ENCODE results near the gene PKHD1. TPM values are rescaled to one million over a fixed set of nuclear protein-coding genes. Genes with fewer than 3 reads are reported as not detected.

PKHD1 gene
- total RNA-seq, 1 donor from 2014 or later, result 0.03 TPM

DNA sequence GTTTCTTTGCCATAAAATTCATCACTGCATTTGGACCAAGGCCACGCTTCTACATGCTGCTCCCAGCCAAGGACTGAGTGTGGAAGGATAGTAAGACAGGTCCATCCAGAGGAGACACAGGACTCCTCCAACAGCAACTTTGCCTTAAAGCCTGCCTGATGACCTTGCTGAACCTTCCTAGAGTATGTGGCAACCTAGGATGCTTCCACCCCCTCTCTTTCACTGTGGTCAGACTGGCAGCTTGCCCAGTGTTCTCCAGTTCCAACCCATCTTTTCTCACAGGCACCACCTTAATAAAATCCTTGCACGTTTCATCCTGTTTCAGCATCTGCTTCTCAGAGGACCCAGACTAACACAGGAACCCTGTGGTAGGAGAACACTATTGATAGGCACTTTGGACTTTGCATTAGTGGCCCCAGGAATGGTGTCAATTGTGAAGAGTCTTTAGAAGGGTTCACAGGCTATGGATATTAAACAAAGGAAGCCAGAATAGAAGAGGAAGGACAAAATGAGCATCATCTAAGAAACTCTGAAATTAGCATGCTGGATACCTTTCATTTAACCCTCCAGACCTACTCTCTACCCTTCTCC, 2.4 kb upstream of the PKHD1 start:
- Mint-ChIP-seq H3K4me1 (ENCODE audit: unreplicated experiment) (no peaks in the 10 kb centered on the region), H3K36me3 (ENCODE audit: low read depth, unreplicated experiment) (peaks cover 3% of the 10 kb centered on the region), H3K4me3 (ENCODE audit: unreplicated experiment) (no peak overlapping the region), H3K27me3 (ENCODE audit: unreplicated experiment) (peaks cover 4% of the 10 kb centered on the region), H3K9me3 (ENCODE audit: unreplicated experiment) (no peaks in the 10 kb centered on the region), H3K27ac (ENCODE audit: unreplicated experiment) (no peak overlapping the region)
- TF ChIP-seq, protein P1, sequence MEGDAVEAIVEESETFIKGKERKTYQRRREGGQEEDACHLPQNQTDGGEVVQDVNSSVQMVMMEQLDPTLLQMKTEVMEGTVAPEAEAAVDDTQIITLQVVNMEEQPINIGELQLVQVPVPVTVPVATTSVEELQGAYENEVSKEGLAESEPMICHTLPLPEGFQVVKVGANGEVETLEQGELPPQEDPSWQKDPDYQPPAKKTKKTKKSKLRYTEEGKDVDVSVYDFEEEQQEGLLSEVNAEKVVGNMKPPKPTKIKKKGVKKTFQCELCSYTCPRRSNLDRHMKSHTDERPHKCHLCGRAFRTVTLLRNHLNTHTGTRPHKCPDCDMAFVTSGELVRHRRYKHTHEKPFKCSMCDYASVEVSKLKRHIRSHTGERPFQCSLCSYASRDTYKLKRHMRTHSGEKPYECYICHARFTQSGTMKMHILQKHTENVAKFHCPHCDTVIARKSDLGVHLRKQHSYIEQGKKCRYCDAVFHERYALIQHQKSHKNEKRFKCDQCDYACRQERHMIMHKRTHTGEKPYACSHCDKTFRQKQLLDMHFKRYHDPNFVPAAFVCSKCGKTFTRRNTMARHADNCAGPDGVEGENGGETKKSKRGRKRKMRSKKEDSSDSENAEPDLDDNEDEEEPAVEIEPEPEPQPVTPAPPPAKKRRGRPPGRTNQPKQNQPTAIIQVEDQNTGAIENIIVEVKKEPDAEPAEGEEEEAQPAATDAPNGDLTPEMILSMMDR (IDR thresholded peaks at IDR 0.05; ENCODE audit: unreplicated experiment), result no peak
- DNase-seq (ENCODE audit: low spot score), result no peak

DNA sequence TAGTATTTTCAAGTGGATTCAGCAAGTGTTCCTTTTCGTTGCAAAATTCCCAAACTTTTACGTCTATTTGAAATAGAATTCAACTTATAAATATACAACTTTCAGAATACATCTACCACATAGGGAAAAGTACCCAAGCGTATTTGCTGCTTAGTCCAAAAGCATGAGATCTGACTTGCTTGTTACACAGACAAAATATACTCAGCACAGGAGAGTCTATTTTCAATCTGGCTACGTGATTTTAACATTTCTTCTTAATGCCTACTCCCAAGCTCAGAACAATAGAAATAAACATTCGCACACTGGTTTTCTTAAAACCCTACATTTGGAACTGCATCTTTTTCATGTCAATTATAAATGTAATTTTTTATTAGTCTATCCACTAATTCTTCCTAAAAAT, 672 bp downstream of the PKHD1 start:
- Mint-ChIP-seq H3K9me3 (ENCODE audit: unreplicated experiment) (no peaks in the 10 kb centered on the region), H3K27ac (ENCODE audit: unreplicated experiment) (no peak overlapping the region), H3K27me3 (ENCODE audit: unreplicated experiment) (peaks cover 4% of the 10 kb centered on the region), H3K36me3 (ENCODE audit: low read depth, unreplicated experiment) (peaks cover 3% of the 10 kb centered on the region), H3K4me3 (ENCODE audit: unreplicated experiment) (no peak overlapping the region), H3K4me1 (ENCODE audit: unreplicated experiment) (no peaks in the 10 kb centered on the region)
- DNase-seq (ENCODE audit: low spot score), result no peak
- TF ChIP-seq, protein P1 (IDR thresholded peaks at IDR 0.05; ENCODE audit: unreplicated experiment), result no peak

DNA sequence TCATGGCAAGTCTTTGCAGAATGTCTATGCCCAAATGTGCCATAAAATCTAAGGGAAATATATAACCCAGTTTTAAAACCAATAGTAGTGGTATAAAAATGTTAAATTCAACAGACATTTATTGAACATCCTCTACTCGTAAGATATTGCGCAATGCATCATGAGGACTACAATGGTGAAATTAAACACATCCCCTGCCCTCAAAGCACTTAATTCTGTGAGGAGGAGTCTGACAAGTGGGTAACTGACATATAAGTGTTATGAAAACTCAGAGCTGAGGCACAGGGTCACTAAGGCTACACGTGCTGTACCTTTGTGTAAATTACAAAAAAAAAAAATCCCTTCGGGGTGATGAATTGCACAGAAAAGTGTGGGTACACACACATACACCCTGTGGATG, 6.2 kb downstream of the PKHD1 start:
- Mint-ChIP-seq H3K4me1 (ENCODE audit: unreplicated experiment) (peaks cover 10% of the 10 kb centered on the region), H3K27me3 (ENCODE audit: unreplicated experiment) (peaks cover 4% of the 10 kb centered on the region), H3K4me3 (ENCODE audit: unreplicated experiment) (no peak overlapping the region), H3K27ac (ENCODE audit: unreplicated experiment) (no peak overlapping the region), H3K36me3 (ENCODE audit: low read depth, unreplicated experiment) (no peaks in the 10 kb centered on the region), H3K9me3 (ENCODE audit: unreplicated experiment) (no peaks in the 10 kb centered on the region)
- TF ChIP-seq, protein P1 (IDR thresholded peaks at IDR 0.05; ENCODE audit: unreplicated experiment), result no peak
- no peak for DNase-seq (ENCODE audit: low spot score)

DNA sequence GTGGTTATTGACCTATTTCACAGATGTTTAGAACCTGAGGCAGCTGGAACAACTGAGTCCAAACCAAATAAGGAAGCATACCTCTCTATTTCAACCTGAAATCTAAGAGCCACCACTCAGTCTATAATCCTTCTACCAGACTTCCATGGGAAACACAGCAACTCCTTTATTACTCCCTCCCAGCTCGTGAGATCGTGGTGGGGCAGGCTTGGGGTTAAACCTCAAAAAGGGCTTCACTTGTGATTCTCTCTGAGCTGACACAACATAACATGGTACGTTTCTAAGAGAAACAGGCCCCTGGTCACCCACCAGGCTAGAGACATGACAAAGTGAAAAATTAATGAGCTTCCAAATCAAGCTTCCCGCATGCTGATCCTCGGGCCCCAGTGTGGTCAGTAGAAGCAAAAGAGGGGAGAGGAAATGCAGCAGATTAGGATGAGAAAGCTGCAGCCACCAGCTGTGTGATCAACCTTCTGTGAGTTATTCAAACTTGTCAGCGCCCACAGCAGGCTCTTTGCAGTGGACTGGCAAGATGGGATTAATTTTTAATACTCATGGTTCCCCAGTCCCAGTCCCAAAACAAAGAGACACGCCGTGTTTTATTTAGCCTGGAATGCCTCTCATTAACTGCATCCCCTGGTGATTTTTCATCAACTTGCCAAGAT, 9.3 kb downstream of the PKHD1 start:
- Mint-ChIP-seq H3K4me3 (ENCODE audit: unreplicated experiment) (no peak overlapping the region), H3K36me3 (ENCODE audit: low read depth, unreplicated experiment) (no peaks in the 10 kb centered on the region), H3K4me1 (ENCODE audit: unreplicated experiment) (peaks cover 10% of the 10 kb centered on the region), H3K9me3 (ENCODE audit: unreplicated experiment) (no peaks in the 10 kb centered on the region), H3K27ac (ENCODE audit: unreplicated experiment) (no peak overlapping the region), H3K27me3 (ENCODE audit: unreplicated experiment) (peaks cover 4% of the 10 kb centered on the region)
- TF ChIP-seq, protein P1 (IDR thresholded peaks at IDR 0.05; ENCODE audit: unreplicated experiment), result no peak
- DNase-seq (ENCODE audit: low spot score), result no peak

DNA sequence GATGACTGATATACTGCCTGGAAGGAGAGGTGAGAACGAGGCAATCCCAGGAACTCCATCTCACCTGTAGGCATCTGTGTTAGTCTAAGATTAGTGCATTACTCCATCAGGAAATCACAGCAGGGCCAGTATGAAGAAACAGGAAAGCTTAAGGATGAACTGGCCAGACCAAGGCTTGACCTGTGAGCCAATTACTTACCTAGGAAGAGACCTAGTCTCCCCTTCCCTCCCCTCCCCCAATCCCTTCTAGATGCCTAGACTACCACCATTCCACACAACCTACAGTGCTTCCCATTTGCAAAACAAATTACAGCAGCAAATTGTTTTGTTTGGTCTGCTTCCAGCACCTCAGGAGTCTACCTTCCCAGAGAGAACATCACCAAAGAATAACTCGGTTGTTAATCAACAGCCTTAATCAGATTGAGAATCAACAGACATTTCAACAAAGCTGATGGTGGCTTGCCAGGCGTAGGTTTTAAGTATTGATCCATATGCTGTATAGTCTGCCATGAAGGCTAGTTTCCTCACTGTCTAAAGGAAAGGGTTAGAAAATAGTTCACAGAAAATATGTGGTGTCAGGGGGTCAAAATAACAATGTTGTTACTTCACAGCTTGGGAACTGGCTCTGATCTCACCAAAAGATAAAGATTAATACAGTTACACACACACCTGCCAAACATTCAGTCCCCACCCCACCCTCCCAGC, 10.1 kb downstream of the PKHD1 start:
- peaks cover 4% of the 10 kb centered on the region for H3K27me3 Mint-ChIP-seq (ENCODE audit: unreplicated experiment)
- TF ChIP-seq, protein P1 (IDR thresholded peaks at IDR 0.05; ENCODE audit: unreplicated experiment), result no peak
- no peaks in the 10 kb centered on the region for H3K36me3 Mint-ChIP-seq (ENCODE audit: low read depth, unreplicated experiment)
- no peak for DNase-seq (ENCODE audit: low spot score)
- peaks cover 10% of the 10 kb centered on the region for H3K4me1 Mint-ChIP-seq (ENCODE audit: unreplicated experiment)
- no peak overlapping the region for H3K27ac Mint-ChIP-seq (ENCODE audit: unreplicated experiment)
- no peak overlapping the region for H3K4me3 Mint-ChIP-seq (ENCODE audit: unreplicated experiment)
- H3K9me3 Mint-ChIP-seq (ENCODE audit: unreplicated experiment), result no peaks in the 10 kb centered on the region

All from endothelial cell (in vitro differentiated cells).